GM20000 (cell line): ENCODE results near the gene AGXT.

Experiments
- DNase-seq: peaks from one replicate; pipeline ENCODE4 v3.0.0; 2012; ENCODE audit warnings: low spot score
- CTCF ChIP-seq: IDR thresholded peaks from 2 replicates; pipeline ENCODE4 v1.5.1; 2012; ENCODE audit warnings: mild to moderate bottlenecking, control low read depth; ENCODE audit errors: extremely low read depth, missing control alignments

The AGXT gene

GRCh38 chr2:240823449-240824336, 44.9 kb upstream of the AGXT start:
- DNase-seq: no peak
- no peak for TF ChIP-seq CTCF

DNA sequence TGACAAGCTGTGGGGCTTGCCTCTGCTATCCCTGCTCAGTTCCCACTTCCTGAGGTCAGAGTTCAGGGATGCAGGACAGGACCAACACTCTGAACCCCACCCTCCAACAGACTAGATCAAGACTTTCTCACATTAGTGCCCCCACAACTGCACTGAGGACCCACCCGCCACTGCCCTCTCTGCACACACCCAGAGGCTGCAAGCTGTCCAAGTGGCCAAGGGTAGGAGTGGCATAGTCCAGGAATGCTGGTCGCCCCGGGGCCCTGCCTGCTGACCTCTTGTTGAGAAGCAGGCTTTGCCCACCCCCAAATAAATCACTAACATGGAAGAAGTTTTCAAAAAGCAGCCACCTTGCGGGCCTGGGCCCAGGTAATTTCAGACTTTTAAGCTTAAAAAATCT, 43.1 kb upstream of the AGXT start:
- no peak for TF ChIP-seq CTCF
- DNase-seq: no peak

DNA sequence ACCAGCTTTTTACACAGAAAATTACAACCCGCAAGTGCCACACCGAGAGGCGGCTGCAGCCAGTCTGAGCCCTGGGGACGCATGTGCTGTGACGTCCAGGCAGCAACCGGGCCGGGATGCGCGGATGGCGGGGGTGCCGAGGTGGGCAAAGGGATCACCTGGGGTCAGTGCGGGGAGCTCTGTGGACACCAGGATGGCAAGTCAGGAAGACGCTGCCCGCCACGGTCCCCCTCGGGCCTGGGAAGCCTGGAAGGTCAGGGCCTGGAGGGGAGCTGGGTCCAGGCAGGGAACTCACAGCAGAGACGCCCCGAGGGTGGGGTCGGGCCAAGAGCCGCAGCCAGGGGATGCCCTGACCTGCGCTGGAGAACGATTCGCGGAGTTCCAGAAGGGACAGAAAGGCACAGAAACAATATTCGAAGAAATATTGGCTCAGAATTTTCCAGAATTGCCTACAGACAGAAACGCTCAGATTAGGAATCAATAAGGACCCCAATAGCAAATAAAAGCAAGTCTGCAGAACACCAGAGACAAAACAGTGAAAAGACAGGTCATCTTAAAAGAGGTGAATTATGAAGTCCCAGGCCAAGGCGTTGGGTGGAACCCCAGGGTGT, 36.9 kb upstream of the AGXT start:
- no peak for DNase-seq
- no peak for TF ChIP-seq CTCF

GRCh38 chr2:240832205-240832727, 36.4 kb upstream of the AGXT start:
- no peak for TF ChIP-seq CTCF
- DNase-seq: peak; percentile 94

- DNase-seq: no peak
- no peak for TF ChIP-seq CTCF
Observed at GRCh38 chr2:240832921-240833494, 35.6 kb upstream of the AGXT start.

DNA sequence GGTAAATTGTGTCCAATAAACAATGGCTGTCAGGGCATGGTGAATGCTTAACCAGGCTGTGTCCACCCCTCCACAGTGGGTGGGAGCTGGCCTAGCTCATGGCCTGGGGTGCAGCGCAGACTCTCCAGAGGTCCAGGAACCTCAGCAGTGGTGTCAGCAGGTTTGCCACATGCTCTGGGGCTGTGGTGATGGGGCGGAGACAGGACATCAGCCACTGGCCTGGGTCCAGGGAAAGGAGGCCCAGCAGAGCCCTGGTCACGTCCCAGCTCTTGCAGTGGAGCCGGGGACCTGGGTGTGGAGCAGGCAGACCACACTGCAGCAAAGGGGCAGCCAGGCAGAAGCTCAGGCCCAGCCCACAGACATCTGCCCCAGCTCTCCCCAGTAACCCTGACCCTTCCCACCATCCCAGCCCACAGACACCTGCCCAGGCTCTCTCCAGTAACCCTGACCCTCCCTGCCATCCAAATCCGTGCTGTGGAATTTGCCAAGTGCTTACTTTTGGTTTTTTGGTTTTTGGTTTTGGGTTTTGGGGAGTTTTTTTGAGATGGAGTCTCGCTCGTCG, 34.8 kb upstream of the AGXT start:
- TF ChIP-seq CTCF: no peak
- no peak for DNase-seq
